ENCODE measurements around the gene CORO2A.

CORO2A gene

DNA sequence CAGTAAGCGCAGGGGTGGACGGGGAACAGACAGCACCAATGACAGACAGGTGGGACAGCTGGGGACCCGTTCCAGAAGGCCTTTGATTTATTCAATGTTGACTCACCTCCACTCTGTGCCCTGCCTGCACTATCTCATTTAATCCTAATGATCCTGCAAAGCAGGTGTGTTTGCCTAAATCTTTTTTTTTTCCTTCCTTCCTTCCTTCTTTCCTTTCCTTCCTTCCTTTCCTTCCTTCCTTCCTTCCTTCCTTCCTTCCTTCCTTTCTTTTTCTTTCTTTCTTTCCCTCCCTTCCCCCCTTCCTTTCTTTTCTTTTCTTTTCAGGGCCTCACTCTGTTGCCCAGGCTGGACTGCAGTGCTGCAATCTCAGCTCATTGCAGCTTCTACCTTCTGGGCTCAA lies 17.1 kb upstream of the CORO2A start:
- Mint-ChIP-seq H3K4me1 (ENCODE audit: low read depth) (no peaks in the 10 kb centered on the region), H3K27me3 (no peaks in the 10 kb centered on the region), H3K36me3 (ENCODE audit: low read depth) (no peaks in the 10 kb centered on the region), H3K4me3 (no peak overlapping the region), H3K27ac (no peak overlapping the region), H3K9me3 (no peaks in the 10 kb centered on the region)

- no peaks in the 10 kb centered on the region for H3K4me1 Mint-ChIP-seq (ENCODE audit: low read depth)
- no peaks in the 10 kb centered on the region for H3K36me3 Mint-ChIP-seq (ENCODE audit: low read depth)
- no peaks in the 10 kb centered on the region for H3K27me3 Mint-ChIP-seq
- no peak overlapping the region for H3K27ac Mint-ChIP-seq
- no peaks in the 10 kb centered on the region for H3K9me3 Mint-ChIP-seq
- H3K4me3 Mint-ChIP-seq: no peak overlapping the region
These were observed 16.2 kb upstream of the CORO2A start for GRCh38 chr9:98208635-98209034.

DNA sequence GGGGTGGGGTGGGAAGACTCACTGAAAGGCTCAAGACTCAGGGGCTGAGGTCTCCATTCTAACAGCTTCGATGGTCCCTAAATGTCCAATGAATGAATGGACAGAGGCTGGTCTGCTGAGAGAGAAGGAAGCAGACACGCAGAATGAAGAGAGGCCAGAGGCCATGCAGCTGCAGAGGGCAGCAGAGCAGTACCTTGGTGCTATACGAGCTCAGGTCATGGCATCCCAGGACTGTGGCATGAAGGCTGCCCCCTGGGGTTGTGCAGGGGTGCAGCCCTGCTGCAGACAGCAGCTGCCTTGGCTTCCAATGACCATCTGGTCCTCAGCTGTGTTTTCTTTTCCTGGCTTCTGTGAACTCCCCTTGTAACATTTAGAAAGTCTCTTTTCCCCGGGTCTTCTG lies 15.2 kb upstream of the CORO2A start:
- Mint-ChIP-seq H3K27me3 (no peaks in the 10 kb centered on the region), H3K4me1 (ENCODE audit: low read depth) (no peaks in the 10 kb centered on the region), H3K9me3 (no peaks in the 10 kb centered on the region), H3K4me3 (no peak overlapping the region), H3K27ac (no peak overlapping the region), H3K36me3 (ENCODE audit: low read depth) (no peaks in the 10 kb centered on the region)

DNA sequence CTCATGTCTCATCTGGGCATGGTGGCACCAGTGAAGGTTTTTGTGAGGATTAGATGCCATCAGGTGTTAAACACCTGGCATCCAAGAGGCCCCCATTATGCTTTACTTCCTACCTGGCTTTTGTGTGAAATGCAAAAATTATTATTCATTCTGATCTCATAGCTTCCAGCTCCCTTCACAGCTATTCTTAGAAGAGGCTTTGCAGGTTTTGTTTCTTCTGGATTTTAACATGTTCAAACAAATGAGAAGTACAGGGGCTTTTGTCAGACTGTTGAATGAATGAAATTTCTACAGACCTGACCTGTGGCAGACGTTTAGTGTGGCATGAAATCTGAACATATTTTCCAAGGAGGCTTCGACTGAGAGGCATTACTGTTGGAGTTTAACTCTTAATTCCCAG lies 14.3 kb upstream of the CORO2A start:
- no peaks in the 10 kb centered on the region for H3K4me1 Mint-ChIP-seq (ENCODE audit: low read depth)
- H3K27me3 Mint-ChIP-seq: no peaks in the 10 kb centered on the region
- H3K9me3 Mint-ChIP-seq: no peaks in the 10 kb centered on the region
- H3K4me3 Mint-ChIP-seq: no peak overlapping the region
- no peak overlapping the region for H3K27ac Mint-ChIP-seq
- no peaks in the 10 kb centered on the region for H3K36me3 Mint-ChIP-seq (ENCODE audit: low read depth)

GRCh38 chr9:98204692-98205091 lies 12.3 kb upstream of the CORO2A start:
- Mint-ChIP-seq H3K27me3 (no peaks in the 10 kb centered on the region), H3K4me1 (ENCODE audit: low read depth) (no peaks in the 10 kb centered on the region), H3K36me3 (ENCODE audit: low read depth) (no peaks in the 10 kb centered on the region), H3K27ac (no peak overlapping the region), H3K4me3 (no peak overlapping the region), H3K9me3 (no peaks in the 10 kb centered on the region)

- H3K27me3 Mint-ChIP-seq: no peaks in the 10 kb centered on the region
- no peaks in the 10 kb centered on the region for H3K36me3 Mint-ChIP-seq (ENCODE audit: low read depth)
- H3K9me3 Mint-ChIP-seq: no peaks in the 10 kb centered on the region
- no peak overlapping the region for H3K27ac Mint-ChIP-seq
- no peak overlapping the region for H3K4me3 Mint-ChIP-seq
- no peaks in the 10 kb centered on the region for H3K4me1 Mint-ChIP-seq (ENCODE audit: low read depth)
These were observed 10.7 kb upstream of the CORO2A start for GRCh38 chr9:98203153-98203552.

GRCh38 chr9:98202252-98202651 lies 9.8 kb upstream of the CORO2A start:
- H3K4me1 Mint-ChIP-seq (ENCODE audit: low read depth): no peaks in the 10 kb centered on the region
- H3K27ac Mint-ChIP-seq: no peak overlapping the region
- no peaks in the 10 kb centered on the region for H3K9me3 Mint-ChIP-seq
- H3K36me3 Mint-ChIP-seq (ENCODE audit: low read depth): no peaks in the 10 kb centered on the region
- H3K4me3 Mint-ChIP-seq: no peak overlapping the region
- no peaks in the 10 kb centered on the region for H3K27me3 Mint-ChIP-seq

GRCh38 chr9:98201749-98202148 lies 9.3 kb upstream of the CORO2A start:
- H3K27ac Mint-ChIP-seq: no peak overlapping the region

DNA sequence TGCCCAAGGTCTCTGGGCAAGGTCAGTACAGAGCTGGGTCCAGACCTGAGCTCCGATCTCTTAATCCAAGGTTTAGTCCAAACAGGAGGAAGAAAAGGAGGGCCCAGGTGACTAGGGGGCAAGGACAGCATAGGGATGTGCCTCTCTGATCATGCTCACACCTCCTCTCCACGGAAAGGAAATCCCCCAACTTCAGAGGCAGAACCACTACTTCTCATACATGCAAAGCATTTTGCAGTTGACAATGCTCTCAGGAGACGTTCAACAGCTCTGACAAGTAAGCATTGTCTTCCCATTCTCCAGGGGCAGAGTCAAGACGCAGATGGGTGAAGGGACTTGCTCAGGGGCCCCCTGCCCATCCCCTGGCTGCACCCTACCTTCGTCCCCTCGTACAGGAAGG lies 8.7 kb upstream of the CORO2A start:
- Mint-ChIP-seq H3K27me3 (no peaks in the 10 kb centered on the region), H3K9me3 (no peaks in the 10 kb centered on the region), H3K36me3 (ENCODE audit: low read depth) (no peaks in the 10 kb centered on the region), H3K4me3 (no peak overlapping the region), H3K27ac (no peak overlapping the region), H3K4me1 (ENCODE audit: low read depth) (no peaks in the 10 kb centered on the region)

More at GRCh38 chr9:98201749-98202148, 9.3 kb upstream of the CORO2A start:
- Mint-ChIP-seq H3K4me1 (ENCODE audit: low read depth) (no peaks in the 10 kb centered on the region), H3K9me3 (no peaks in the 10 kb centered on the region), H3K4me3 (no peak overlapping the region), H3K36me3 (ENCODE audit: low read depth) (no peaks in the 10 kb centered on the region), H3K27me3 (no peaks in the 10 kb centered on the region)

GRCh38 chr9:98199388-98200033 lies 7.1 kb upstream of the CORO2A start:
- H3K36me3 Mint-ChIP-seq (ENCODE audit: low read depth): no peaks in the 10 kb centered on the region
- H3K27ac Mint-ChIP-seq: no peak overlapping the region
- H3K9me3 Mint-ChIP-seq: no peaks in the 10 kb centered on the region
- H3K27me3 Mint-ChIP-seq: no peaks in the 10 kb centered on the region
- H3K4me1 Mint-ChIP-seq (ENCODE audit: low read depth): no peaks in the 10 kb centered on the region
- no peak overlapping the region for H3K4me3 Mint-ChIP-seq

DNA sequence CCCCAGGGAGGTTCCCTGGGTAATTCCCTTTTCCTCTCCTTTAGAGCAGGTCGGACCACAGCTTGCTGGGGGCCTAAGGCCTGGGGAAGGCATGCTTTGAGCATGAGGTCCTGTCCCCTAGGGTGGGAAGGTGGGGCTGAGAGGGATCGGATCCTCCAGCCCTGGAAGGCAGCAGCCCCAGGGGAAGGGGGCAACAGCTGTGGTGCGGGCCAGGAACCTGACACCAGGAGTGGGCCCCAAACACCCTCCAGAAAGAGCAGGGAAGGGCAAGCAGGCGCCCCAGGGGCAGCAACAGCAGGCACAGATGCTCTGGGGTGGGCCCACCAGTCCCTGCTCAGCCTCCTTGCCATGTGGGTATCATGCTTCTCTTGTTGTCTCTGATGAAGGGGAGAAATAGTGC lies 3.2 kb upstream of the CORO2A start:
- Mint-ChIP-seq H3K9me3 (no peaks in the 10 kb centered on the region), H3K4me3 (no peak overlapping the region), H3K36me3 (ENCODE audit: low read depth) (no peaks in the 10 kb centered on the region), H3K27me3 (no peaks in the 10 kb centered on the region), H3K4me1 (ENCODE audit: low read depth) (peaks cover 4% of the 10 kb centered on the region), H3K27ac (no peak overlapping the region)

DNA sequence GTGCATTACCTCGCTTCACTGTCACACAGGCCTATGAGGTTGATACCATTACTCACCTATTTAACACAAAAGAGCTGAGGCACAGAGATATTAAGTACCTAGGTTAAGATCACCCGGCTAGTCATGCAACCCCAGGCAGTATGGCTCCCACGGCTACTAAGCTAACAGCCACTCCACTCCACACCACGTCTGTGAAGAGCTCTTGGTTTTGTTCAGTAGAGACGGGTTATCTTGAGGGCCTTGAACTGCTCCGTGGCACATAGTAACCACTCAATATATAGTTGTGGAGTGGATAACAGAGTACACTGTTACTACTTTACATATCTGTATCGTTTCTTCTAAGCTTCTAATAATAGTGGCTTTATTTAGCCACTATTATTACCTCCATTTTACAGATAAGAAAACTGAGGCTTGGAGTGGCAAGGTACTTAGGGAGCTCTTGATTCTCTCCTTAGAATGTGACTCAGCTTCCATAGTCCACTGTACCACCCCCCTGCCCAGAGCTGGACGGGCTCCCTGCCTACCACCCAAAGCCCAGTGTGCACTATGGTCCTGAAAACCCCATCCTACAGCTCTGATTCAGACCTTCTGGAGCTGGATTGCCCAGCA lies 1.0 kb upstream of the CORO2A start:
- H3K9me3 Mint-ChIP-seq: no peaks in the 10 kb centered on the region
- no peaks in the 10 kb centered on the region for H3K27me3 Mint-ChIP-seq
- H3K4me3 Mint-ChIP-seq: peak overlapping the region; percentile 82
- peaks cover 18% of the 10 kb centered on the region for H3K4me1 Mint-ChIP-seq (ENCODE audit: low read depth)
- no peaks in the 10 kb centered on the region for H3K36me3 Mint-ChIP-seq (ENCODE audit: low read depth)
- peak overlapping the region; percentile 19 for H3K27ac Mint-ChIP-seq

DNA sequence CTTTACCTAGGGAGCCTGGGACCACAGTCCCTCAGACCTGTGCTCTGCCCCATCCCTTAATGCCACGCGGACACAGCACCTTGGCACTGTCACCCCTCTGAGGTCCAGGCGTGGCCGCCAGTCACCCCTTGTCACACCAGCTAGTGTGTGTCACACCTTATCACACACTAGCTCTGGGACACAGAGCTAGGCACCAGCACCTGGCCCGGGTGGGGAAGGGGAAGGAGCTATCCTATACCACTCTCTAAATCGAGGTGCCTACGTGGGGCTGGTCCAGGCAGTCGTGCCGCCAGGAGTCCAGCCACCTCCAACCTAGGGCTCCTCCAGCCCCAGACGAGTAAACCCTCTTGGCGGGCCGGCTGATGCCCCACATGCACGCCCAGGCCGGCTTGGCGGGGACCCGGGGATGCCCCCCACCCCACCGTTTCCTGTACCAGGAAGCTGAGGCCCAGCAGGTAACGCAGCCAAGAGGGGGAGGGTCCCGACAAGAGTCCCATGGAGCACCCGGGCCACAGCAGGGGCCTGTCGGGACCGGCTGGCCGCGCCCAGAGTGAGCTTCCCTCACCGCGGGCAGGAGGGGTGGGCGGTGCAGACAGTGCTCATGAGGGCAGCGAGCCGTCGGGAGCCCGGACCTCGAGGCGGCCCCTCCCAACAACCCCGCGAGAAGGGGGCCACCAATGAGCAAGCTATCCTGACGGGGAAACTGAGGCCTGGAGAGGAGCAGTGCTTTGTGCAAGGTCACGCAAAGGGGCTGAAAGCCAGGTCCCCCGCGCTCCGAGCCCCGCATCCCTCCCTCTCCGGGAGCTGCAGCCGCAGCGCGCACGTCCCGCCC lies 550 bp downstream of the CORO2A start:
- Mint-ChIP-seq H3K4me1 (ENCODE audit: low read depth) (peaks cover 18% of the 10 kb centered on the region), H3K27ac (no peak overlapping the region), H3K27me3 (no peaks in the 10 kb centered on the region), H3K36me3 (ENCODE audit: low read depth) (no peaks in the 10 kb centered on the region), H3K4me3 (peak overlapping the region; percentile 76), H3K9me3 (no peaks in the 10 kb centered on the region)

DNA sequence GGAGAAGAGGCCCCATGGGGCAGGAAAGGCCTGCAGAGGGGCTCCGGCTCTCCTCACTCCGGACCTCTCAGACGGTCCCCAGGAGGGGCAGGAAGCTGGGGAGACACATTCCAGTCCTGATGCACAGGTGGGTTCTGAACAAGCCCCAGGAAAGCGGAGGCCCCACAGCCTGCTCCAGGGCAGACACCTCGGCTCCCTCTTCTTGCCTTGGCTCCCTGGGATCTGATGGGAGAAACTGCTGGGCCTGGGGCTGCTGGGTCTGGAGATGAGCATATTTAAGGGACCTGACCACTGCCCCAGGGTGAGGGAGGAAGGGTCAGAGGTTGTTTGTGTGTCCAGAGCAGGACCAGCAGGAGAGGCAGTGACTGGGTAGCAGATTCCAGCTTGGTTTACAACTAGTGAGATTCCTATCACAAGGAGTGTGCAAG lies 1.2 kb downstream of the CORO2A start:
- Mint-ChIP-seq H3K4me1 (ENCODE audit: low read depth) (peaks cover 18% of the 10 kb centered on the region), H3K27me3 (no peaks in the 10 kb centered on the region), H3K9me3 (no peaks in the 10 kb centered on the region), H3K36me3 (ENCODE audit: low read depth) (no peaks in the 10 kb centered on the region), H3K4me3 (peak overlapping the region; percentile 76), H3K27ac (no peak overlapping the region)

DNA sequence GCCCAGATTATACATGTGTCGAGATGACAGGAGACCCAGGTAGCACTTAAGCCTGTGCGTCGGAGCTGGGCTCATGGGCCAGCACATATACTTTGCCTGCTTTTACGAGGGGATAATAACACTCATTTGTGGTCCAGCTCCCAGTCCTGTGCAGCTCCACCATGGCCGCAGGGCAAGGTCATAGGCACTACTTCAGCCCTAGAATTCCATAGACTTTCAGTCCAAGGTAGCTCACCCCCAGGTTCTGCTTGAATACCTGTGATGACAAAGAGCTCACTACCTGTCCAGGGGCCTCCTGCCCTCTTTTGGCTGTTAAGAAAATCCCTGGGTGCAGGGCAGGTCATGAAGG lies 1.7 kb downstream of the CORO2A start:
- Mint-ChIP-seq H3K4me1 (ENCODE audit: low read depth) (peaks cover 18% of the 10 kb centered on the region), H3K4me3 (peak overlapping the region; percentile 76), H3K36me3 (ENCODE audit: low read depth) (no peaks in the 10 kb centered on the region), H3K27me3 (no peaks in the 10 kb centered on the region), H3K9me3 (no peaks in the 10 kb centered on the region), H3K27ac (no peak overlapping the region)
